H9 (cell line): ENCODE measurements around the gene WDR72. TPM values are rescaled to one million over a fixed set of nuclear protein-coding genes. Genes with fewer than 3 reads are reported as not detected.

Experiments
- DNase-seq: peaks from one replicate; pipeline ENCODE4 v3.0.0-alpha.2; 2017
- H2AFZ ChIP-seq: one replicate; pipeline ENCODE4 v1.6.1; 2013; ENCODE audit warnings: mild to moderate bottlenecking, low read length, control low read depth, moderate library complexity
- H2AK5ac ChIP-seq: 2 replicates; pipeline ENCODE4 v1.6.1; 2013; ENCODE audit warnings: low read length, control low read depth, mixed read lengths; ENCODE audit not compliant: insufficient read length
- H2BK120ac ChIP-seq: one replicate; pipeline ENCODE4 v1.6.1; 2013; ENCODE audit warnings: low read depth, mild to moderate bottlenecking, low read length, control low read depth, inconsistent platforms; ENCODE audit not compliant: poor library complexity, severe bottlenecking
- H2BK12ac ChIP-seq: 2 replicates; pipeline ENCODE4 v1.6.1; 2013; ENCODE audit warnings: low read length, control low read depth, mixed read lengths, low read depth; ENCODE audit not compliant: insufficient read length
- H2BK15ac ChIP-seq: 2 replicates; pipeline ENCODE4 v1.6.1; 2013; ENCODE audit warnings: low read depth, low read length, control low read depth
- H2BK20ac ChIP-seq: one replicate; pipeline ENCODE4 v1.6.1; 2013; ENCODE audit warnings: low read depth, mild to moderate bottlenecking, low read length, control low read depth, inconsistent platforms; ENCODE audit not compliant: poor library complexity, severe bottlenecking
- H2BK5ac ChIP-seq: 2 replicates; pipeline ENCODE4 v1.6.1; 2013; ENCODE audit warnings: low read length, control low read depth, mixed read lengths; ENCODE audit not compliant: insufficient read length
- H3K14ac ChIP-seq: 2 replicates; pipeline ENCODE4 v1.6.1; 2013; ENCODE audit warnings: low read length, control low read depth; ENCODE audit not compliant: insufficient read depth
- H3K18ac ChIP-seq: 2 replicates; pipeline ENCODE4 v1.6.1; 2013; ENCODE audit warnings: low read depth, mild to moderate bottlenecking, mixed read lengths, low read length, control low read depth; ENCODE audit not compliant: insufficient read length
- H3K23ac ChIP-seq: 2 replicates; pipeline ENCODE4 v1.6.1; 2013; ENCODE audit warnings: low read length, control low read depth, mixed read lengths, low read depth; ENCODE audit not compliant: insufficient read length
- H3K23me2 ChIP-seq: 2 replicates; pipeline ENCODE4 v1.6.1; 2013; ENCODE audit warnings: low read depth, mild to moderate bottlenecking, mixed read lengths, low read length, control low read depth; ENCODE audit not compliant: insufficient read length, poor library complexity, severe bottlenecking
- H3K27ac ChIP-seq: 2 replicates; pipeline ENCODE4 v1.5.1; 2013; ENCODE audit warnings: low read length, control low read depth, mixed read lengths, low read depth; ENCODE audit not compliant: insufficient read length
- H3K27me3 ChIP-seq: 2 replicates; pipeline ENCODE4 v1.6.1; 2013; ENCODE audit warnings: low read length, control low read depth, inconsistent platforms; ENCODE audit not compliant: insufficient read depth
- H3K4ac ChIP-seq: 2 replicates; pipeline ENCODE4 v1.6.1; 2013; ENCODE audit warnings: low read depth, mild to moderate bottlenecking, control low read depth, inconsistent platforms, low read length, moderate library complexity
- H3K4me1 ChIP-seq: 2 replicates; pipeline ENCODE4 v1.6.1; 2013; ENCODE audit warnings: low read length, control low read depth, inconsistent platforms; ENCODE audit not compliant: insufficient read depth
- H3K4me2 ChIP-seq: 2 replicates; pipeline ENCODE4 v1.6.1; 2013; ENCODE audit warnings: low read length, control low read depth, mixed read lengths; ENCODE audit not compliant: insufficient read length, insufficient read depth
- H3K56ac ChIP-seq: 2 replicates; pipeline ENCODE4 v1.6.1; 2013; ENCODE audit warnings: low read depth, mild to moderate bottlenecking, mixed read lengths, low read length, control low read depth; ENCODE audit not compliant: insufficient read length
- H3K79me1 ChIP-seq: 2 replicates; pipeline ENCODE4 v1.6.1; 2013; ENCODE audit warnings: low read depth, mild to moderate bottlenecking, moderate library complexity, low read length, control low read depth, inconsistent platforms; ENCODE audit not compliant: insufficient read depth, poor library complexity, severe bottlenecking
- H3K79me2 ChIP-seq: 2 replicates; pipeline ENCODE4 v1.6.1; 2013; ENCODE audit warnings: low read length, control low read depth, inconsistent platforms; ENCODE audit not compliant: insufficient read depth
- H3K9ac ChIP-seq: 2 replicates; pipeline ENCODE4 v1.6.1; 2013; ENCODE audit warnings: low read length, control low read depth, mixed read lengths; ENCODE audit not compliant: insufficient read length; ENCODE audit errors: extremely low read depth
- H3K9me3 ChIP-seq: one replicate; pipeline ENCODE4 v1.6.1; 2013; ENCODE audit warnings: low read depth, low read length, inconsistent platforms; ENCODE audit not compliant: control insufficient read depth
- H3T11ph ChIP-seq: one replicate; pipeline ENCODE4 v1.6.1; 2013; ENCODE audit warnings: mild to moderate bottlenecking, low read length, control low read depth, inconsistent platforms
- H4K20me1 ChIP-seq: one replicate; pipeline ENCODE4 v1.6.1; 2013; ENCODE audit not compliant: control insufficient read depth, insufficient read length, insufficient read depth
- H4K5ac ChIP-seq: 2 replicates; pipeline ENCODE4 v1.6.1; 2013; ENCODE audit warnings: low read depth, mild to moderate bottlenecking, mixed read lengths, low read length, control low read depth; ENCODE audit not compliant: insufficient read length
- H4K8ac ChIP-seq: replicated peaks from 2 replicates; pipeline ENCODE4 v1.6.1; 2013; ENCODE audit warnings: low read length, control low read depth, mixed read lengths, low read depth; ENCODE audit not compliant: insufficient read length
- H4K91ac ChIP-seq: 2 replicates; pipeline ENCODE4 v1.6.1; 2013; ENCODE audit warnings: low read depth, mild to moderate bottlenecking, moderate library complexity, mixed read lengths, low read length, control low read depth; ENCODE audit not compliant: insufficient read length
- H3K27ac Mint-ChIP-seq, 3 experiments: 2 replicates in 2 of 3; 3 replicates in 1 of 3; pipeline ENCODE4 v1.8.0; 2020 to 2021; ENCODE audit warnings: mixed read lengths in 3 of 3, mild to moderate bottlenecking in 1 of 3, moderate library complexity in 1 of 3
- H3K27me3 Mint-ChIP-seq: 2 replicates; pipeline ENCODE4 v1.8.0; 2021; ENCODE audit warnings: low read depth, mild to moderate bottlenecking, moderate library complexity, mixed read lengths
- H3K36me3 Mint-ChIP-seq, 3 experiments: 2 replicates in 2 of 3; 3 replicates in 1 of 3; pipeline ENCODE4 v1.8.0; 2020 to 2021; ENCODE audit warnings: low read depth in 3 of 3, mixed read lengths in 3 of 3; ENCODE audit not compliant: insufficient read depth in 1 of 3
- H3K4me1 Mint-ChIP-seq, 2 experiments: 2 replicates each; pipeline ENCODE4 v1.8.0; 2020; ENCODE audit warnings: mixed read lengths in 2 of 2
- H3K4me3 Mint-ChIP-seq, 2 experiments: 2 replicates in 1 of 2; 3 replicates in 1 of 2; pipeline ENCODE4 v1.8.0; 2020 to 2021; ENCODE audit warnings: mild to moderate bottlenecking in 2 of 2, mixed read lengths in 2 of 2, moderate library complexity in 1 of 2
- H3K9me3 Mint-ChIP-seq, 2 experiments: 2 replicates in 1 of 2; 3 replicates in 1 of 2; pipeline ENCODE4 v1.8.0; 2020; ENCODE audit warnings: mild to moderate bottlenecking in 2 of 2, mixed read lengths in 2 of 2, moderate library complexity in 1 of 2
- WGBS: extraction: QIAGEN DNeasy Blood & Tissue Kit; methylation state at CpG from one replicate; pipeline ENCODE4 v1.1.7; 2013; ENCODE audit warnings: missing lambda C conversion rate, low lambda C conversion rate, mixed read lengths; ENCODE audit not compliant: insufficient read length; ENCODE audit errors: extremely low coverage; 5-methylcytosine and 5-hydroxymethylcytosine counted together
- total RNA-seq: library from RNA; stranded (reverse); gene quantifications from 2 replicates; pipeline ENCODE4 v1.2.1, GENCODE V29; 2021
- TF ChIP-seq, protein P1 (sequence below): fragments of 200-600 bp; sonication (generic); conservative IDR thresholded peaks from 3 replicates; pipeline ENCODE4 v1.8.0; 2021; ENCODE audit warnings: antibody characterized with exemption, mild to moderate bottlenecking

WDR72 gene
- total RNA-seq, 1 experiment from 2014 or later: 2.9 TPM

GRCh38 chr15:53498996-53499395 is 260.5 kb downstream of the WDR72 start:
- no peak overlapping the region for H2BK15ac ChIP-seq
- H2BK20ac ChIP-seq: no peak overlapping the region
- H3K9me3 ChIP-seq: no peaks in the 10 kb centered on the region
- H3K23me2 ChIP-seq: no peaks in the 10 kb centered on the region
- TF ChIP-seq, protein P1, sequence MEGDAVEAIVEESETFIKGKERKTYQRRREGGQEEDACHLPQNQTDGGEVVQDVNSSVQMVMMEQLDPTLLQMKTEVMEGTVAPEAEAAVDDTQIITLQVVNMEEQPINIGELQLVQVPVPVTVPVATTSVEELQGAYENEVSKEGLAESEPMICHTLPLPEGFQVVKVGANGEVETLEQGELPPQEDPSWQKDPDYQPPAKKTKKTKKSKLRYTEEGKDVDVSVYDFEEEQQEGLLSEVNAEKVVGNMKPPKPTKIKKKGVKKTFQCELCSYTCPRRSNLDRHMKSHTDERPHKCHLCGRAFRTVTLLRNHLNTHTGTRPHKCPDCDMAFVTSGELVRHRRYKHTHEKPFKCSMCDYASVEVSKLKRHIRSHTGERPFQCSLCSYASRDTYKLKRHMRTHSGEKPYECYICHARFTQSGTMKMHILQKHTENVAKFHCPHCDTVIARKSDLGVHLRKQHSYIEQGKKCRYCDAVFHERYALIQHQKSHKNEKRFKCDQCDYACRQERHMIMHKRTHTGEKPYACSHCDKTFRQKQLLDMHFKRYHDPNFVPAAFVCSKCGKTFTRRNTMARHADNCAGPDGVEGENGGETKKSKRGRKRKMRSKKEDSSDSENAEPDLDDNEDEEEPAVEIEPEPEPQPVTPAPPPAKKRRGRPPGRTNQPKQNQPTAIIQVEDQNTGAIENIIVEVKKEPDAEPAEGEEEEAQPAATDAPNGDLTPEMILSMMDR: no peak
- H3K14ac ChIP-seq: no peak overlapping the region
- no peak overlapping the region for H3K27ac ChIP-seq
- no peak overlapping the region for H2AK5ac ChIP-seq
- Mint-ChIP-seq H3K9me3 (no peaks in the 10 kb centered on the region), H3K27ac (no peak overlapping the region), H3K4me3 (no peak overlapping the region), H3K4me1 (no peaks in the 10 kb centered on the region), H3K27me3 (no peaks in the 10 kb centered on the region), H3K36me3 (no peaks in the 10 kb centered on the region)
- H4K5ac ChIP-seq: no peak overlapping the region
- no peak overlapping the region for H2BK120ac ChIP-seq
- H2AFZ ChIP-seq: no peak overlapping the region
- H3K18ac ChIP-seq: no peak overlapping the region
- H3K9ac ChIP-seq: no peak overlapping the region
- H3K79me1 ChIP-seq: no peaks in the 10 kb centered on the region
- no peak overlapping the region for H3K4ac ChIP-seq
- H3K4me2 ChIP-seq: no peak overlapping the region
- no peaks in the 10 kb centered on the region for H4K20me1 ChIP-seq
- H3K27me3 ChIP-seq: no peaks in the 10 kb centered on the region
- no peaks in the 10 kb centered on the region for H3K79me2 ChIP-seq
- H3K23ac ChIP-seq: no peak overlapping the region
- WGBS: no CpG with 5 or more reads among the region's 4 CpGs
- no peak overlapping the region for H4K8ac ChIP-seq
- H3K56ac ChIP-seq: no peak overlapping the region
- no peak overlapping the region for H4K91ac ChIP-seq
- DNase-seq: no peak
- H2BK12ac ChIP-seq: no peak overlapping the region
- no peaks in the 10 kb centered on the region for H3K4me1 ChIP-seq
- H3T11ph ChIP-seq: no peak overlapping the region
- no peak overlapping the region for H2BK5ac ChIP-seq
